Measurements from ENCODE around the gene NEDD4L.
"Not testable (repeated sequence)": the region's sequence is repeated elsewhere in the genome, so short reads cannot be mapped to it uniquely, and the experiment has no call there.

Gene NEDD4L

GRCh38 chr18:58157237-58157636 is 113.2 kb downstream of the NEDD4L start:
- no peak for DNase-seq (ENCODE audit: low spot score)

DNA sequence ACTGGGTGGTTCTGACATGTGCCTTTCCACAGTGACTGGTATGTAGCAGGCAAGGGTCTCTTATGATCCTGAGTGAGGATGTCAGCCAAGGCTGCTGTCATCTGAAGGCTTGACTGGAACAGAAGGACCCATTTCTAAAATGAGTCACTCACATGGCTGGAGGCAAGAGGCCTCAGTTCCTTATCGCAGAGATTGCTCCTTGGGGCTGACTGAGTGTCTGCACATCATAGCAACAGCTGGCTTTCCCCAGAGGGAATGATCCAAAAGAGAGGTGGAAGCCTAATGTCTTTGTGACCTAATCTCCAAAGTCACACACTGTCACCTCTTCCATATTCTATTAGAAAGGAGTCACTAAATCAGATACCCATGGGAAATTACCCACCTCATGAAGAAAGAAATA is 114.0 kb downstream of the NEDD4L start:
- no peak for DNase-seq (ENCODE audit: low spot score)

- no peak for DNase-seq (ENCODE audit: low spot score)
Measured at GRCh38 chr18:58158459-58158858, 114.4 kb downstream of the NEDD4L start.

GRCh38 chr18:58161659-58162058 is 117.6 kb downstream of the NEDD4L start:
- no peak for DNase-seq (ENCODE audit: low spot score)

- DNase-seq (ENCODE audit: low spot score): no peak
Measured at GRCh38 chr18:58162127-58162526, 118.1 kb downstream of the NEDD4L start.

DNA sequence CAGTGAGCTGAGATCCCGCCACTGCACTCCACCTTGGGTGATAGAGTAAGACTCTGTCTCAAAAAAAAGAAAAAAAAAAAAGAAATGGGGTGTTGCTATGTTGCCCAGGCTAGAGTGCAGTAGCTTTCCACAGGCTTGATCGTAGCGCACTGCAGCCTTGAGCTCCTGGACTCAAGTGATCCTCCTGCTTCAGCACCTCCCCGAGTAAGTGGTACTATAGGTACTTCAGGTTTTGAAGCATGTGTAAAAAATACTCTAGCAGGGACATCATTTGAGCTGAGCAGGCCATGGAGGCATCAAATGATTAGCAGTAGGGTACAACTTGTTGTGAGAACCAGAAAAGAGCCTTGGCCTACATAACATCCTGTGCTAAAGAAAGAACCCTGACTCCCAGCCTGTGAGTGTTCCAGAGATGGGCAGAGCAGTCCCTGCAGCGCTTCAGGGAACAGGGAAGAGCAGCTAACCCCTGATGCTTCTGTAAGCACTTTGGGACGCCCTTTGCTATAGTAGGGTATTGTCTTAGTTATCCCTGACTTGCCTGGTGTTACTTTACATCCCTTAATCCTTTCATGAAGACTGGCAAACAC is 119.1 kb downstream of the NEDD4L start:
- no peak for DNase-seq (ENCODE audit: low spot score)

- no peak for DNase-seq (ENCODE audit: low spot score)
Measured at GRCh38 chr18:58166278-58166844, 122.3 kb downstream of the NEDD4L start.

DNA sequence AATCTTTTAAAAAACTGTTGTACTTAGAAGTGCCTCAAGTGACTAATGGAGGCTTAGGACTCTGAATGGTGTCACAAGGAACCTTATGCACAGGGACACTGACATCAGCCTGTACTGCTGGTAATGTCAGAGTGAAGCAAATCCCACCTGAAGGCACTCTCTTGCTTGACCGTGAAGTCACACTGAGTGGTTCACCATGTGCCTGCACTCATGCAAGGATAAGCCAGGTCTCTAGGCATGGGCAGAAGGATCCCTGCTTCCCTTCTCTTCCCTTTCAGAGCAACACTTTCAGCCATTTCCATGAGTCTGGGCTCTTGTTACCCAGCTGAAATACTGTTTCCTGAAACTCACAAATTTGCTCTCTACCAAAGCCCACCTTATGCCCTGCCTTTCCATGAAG is 123.0 kb downstream of the NEDD4L start:
- DNase-seq (ENCODE audit: low spot score): no peak

- no peak for DNase-seq (ENCODE audit: low spot score)
Measured at GRCh38 chr18:58168221-58168620, 124.2 kb downstream of the NEDD4L start.

- DNase-seq (ENCODE audit: low spot score): peak; percentile 14
Measured at GRCh38 chr18:58168993-58169392, 125.0 kb downstream of the NEDD4L start.

DNA sequence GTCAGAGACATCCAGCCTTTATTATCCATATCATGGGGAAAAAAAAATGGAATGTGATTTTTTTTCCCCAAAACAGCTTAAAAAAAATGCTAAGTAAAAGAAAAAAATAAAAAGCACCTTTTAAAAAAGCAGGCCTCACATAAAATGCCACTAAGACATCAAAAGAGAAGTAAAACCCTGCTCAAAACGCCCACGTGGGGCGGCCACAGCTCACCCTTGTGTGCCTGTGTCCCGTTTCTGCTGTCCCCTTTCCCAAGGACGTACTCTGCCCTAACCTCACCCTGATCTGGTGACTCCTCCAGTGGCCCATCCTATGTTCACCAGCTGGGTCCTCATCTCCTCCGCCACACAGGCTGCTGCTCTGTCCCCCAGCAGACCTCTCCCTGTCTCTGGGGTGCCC is 125.4 kb downstream of the NEDD4L start:
- DNase-seq (ENCODE audit: low spot score): no peak

DNA sequence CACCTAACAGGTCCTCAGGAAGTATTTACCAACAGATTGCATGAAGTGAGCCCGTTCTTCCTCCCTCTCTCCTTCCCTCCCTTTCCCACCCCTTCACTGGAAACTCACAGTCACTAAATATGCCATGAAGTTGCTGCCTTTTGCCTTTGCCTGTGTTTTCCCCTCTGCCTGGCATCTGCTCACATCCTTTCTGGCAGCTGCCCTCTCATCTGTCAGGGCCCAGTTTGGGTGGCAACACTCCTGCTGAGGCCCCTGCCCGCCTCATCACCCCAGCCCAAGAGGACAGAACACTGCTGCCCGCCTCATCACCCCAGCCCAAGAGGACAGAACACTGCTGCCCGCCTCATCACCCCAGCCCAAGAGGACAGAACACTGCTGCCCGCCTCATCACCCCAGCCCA is 126.0 kb downstream of the NEDD4L start:
- not testable (repeated sequence) for DNase-seq (ENCODE audit: low spot score)

DNA sequence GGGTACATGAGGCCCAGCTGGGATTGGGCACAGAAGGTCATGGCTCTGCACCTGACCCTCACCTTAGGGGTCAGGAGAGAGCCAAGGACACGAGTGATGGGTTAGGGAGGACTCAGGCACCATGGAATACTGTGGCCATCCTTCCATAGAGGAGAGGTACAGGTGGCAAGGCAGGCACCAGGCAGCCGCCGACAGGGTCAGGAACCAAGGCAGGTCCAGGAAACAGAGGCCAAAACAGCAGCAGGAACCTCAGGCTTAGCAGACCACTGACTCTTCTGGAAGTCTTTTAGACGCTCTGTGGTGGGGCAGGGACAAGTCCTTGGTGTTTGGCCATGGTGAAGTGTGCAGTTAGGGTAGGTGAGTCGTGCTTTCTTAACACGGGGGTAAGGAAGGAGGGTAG is 128.0 kb downstream of the NEDD4L start:
- no peak for DNase-seq (ENCODE audit: low spot score)

DNA sequence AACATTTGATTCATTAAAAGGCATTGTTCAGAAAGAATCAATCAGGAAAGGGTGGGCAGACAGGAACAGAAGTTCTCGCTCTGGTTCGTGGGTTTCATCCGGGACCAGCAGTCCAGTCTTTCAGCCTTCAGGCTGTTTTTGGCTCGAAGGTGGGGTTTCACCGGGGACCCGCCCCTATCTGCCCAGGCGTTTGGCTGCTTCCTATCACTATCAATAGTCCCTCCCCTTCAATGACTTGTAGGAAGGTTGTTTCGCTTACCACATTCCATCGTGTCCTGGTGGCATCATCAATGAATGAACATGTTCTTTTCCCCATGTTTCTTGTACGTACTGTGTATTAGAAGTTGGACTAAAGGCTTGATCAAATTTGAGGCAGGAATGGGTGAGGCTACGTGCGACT is 130.3 kb downstream of the NEDD4L start:
- no peak for DNase-seq (ENCODE audit: low spot score)

DNA sequence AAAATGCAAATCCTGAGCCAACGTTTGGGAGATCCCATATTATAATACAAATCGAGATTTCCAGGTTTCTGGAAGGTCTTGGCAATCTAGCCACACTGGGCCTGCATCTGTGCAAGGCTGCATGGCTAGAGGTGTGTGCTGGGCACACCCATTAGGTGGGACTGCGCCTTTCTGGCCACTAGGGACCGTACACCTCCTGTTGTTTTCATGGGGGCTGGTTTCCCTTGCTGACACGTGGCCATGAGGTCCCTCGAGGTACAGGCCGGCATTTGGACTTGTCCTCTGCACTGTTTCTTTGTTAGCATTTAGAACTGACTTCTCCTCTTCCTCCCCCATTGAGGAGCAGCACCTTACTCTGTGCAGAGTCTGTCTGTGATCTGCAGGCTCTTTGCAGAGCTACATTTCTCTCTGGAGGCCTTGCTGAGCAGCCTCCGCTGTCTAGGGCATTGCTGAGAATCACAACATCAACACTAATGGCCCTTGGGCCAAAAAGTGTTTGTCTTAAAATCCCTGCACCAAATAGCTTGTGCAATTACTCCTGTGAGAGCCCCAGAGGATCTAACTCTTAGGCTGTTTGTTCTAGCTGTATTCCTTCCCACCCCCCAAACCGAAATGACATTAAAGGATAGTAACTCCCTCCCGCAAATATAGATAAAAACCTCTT is 131.2 kb downstream of the NEDD4L start:
- no peak for DNase-seq (ENCODE audit: low spot score)

DNA sequence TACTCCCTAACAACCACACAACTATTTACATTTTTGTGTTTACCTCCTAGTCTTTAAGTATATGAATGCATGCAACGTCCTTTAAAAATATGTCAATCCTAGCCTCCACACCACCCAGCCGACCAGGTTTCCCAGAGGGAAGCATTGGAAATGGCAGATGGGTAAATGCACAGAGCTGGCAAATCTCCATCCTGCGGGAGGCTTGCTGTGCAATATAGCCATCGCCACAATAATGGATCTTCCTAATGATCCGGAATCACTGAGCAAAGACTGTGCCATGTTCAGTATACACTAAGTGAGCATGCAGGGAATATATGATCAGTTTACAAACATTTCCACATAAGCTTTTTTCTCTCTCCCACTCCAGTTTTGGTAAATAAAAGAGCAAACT is 131.8 kb downstream of the NEDD4L start:
- DNase-seq (ENCODE audit: low spot score): no peak

DNA sequence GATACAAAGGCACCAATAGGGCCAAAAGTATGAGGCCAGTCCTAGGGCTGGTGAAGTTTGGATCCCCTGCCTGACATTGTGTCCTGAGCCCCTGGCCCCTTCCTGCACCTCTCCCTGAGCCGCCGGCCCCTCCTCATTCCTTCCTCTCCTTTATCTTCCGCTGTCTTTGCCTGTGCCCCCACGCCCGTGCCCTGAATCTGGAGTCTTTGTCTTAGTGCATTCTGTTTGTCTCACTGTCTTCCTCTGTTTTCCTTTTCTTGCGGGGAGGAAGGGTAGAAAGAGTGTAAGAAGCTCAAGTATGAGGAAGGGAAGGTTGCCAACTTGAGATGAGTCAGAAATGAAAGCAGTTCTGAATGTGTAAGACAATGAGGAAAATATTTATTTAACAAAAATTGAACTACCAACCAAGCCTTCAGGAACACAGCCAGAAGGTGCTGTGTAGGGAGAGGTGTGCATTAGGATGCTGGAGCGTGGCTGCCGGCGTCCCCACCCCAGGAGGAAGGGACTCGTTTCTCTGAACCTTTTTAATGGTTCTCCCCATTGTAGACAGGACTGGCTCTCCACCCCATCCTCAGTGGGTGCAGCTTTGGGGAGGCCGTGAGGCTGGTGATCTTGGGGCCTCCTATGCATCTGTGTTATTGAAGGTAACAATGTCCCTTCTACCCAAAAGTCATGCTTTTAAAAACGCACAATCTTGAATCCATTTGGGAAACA is 133.1 kb downstream of the NEDD4L start:
- peak; percentile 35 for DNase-seq (ENCODE audit: low spot score)

DNA sequence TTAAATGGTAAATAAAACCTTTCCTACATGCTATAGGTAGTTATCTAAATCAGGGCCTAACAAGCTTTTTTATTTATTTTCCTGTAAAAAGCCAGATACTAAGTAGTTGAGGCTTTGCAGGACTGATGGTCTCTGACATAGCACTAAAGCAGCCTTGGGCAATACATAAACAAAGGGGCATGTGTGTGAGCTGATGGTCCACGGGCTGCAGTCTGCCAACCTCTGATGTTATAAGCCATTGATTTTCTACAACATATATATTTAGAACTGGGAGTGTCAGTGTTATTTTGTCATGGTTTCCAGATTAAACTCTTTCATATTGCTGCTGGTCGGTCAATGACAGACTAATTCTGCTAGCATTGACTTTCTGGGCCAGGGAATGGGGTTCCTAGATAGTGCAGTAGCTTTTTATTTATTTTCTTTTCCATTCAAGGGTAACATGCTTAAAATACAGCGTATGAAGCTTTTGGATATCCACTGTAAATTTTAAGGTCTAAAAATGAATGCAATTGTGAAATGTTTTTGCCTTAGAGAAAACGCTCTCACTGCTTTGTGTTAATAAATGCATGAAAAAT is 134.0 kb downstream of the NEDD4L start:
- no peak for DNase-seq (ENCODE audit: low spot score)

- DNase-seq (ENCODE audit: low spot score): no peak
Measured at GRCh38 chr18:58178511-58178910, 134.5 kb downstream of the NEDD4L start.

DNA sequence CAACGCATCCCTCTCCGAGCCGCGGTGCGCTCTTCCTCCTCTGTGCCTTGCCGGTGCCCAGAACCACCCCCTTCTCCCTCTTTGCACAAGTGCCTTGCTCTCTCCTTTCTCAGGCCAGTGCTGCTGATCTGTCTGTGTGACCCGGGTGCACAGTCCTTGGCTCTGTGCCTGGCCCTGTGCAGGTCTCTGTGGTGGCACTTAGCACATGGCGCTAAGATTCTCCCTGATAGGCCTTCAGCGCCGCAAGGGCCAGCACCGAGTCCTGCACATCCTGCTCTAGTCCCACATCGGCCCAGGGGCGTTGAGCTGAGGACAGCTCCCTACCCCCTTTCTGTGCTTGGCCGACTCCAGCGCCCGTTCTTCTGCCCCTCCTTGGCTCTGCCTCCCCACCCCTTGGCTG is 136.1 kb downstream of the NEDD4L start:
- DNase-seq (ENCODE audit: low spot score): no peak

DNA sequence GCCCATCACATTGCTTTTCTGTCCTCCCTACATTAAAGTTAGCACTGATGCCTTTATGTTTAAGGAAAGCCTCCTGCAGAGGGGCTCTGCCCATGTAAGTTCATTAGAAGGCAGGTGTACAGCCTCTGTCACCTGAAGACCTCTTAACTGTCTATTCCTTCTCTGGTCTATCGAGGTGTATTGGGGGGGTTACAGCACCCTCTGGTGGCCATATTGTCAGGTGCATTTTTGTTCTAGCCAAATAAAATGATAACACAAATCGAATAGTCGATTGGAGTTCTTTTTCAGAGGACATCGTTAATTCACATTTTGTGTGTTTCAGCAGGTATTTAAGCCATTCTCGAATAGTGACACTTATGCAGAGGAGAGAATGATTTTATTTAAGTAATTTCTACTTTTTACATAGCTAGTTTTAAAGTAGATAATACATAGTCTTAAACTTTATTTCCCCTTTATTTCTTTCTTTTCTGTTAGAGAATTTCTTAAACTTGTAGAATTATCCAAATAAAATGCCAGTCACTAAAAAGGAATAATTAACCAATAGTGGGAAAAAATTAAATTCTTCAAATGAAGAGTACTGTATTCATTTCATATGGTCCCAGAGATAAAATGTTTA is 136.8 kb downstream of the NEDD4L start:
- peak; percentile 58 for DNase-seq (ENCODE audit: low spot score)

- no peak for DNase-seq (ENCODE audit: low spot score)
Measured at GRCh38 chr18:58181988-58182387, 138.0 kb downstream of the NEDD4L start.
